GM20000 (cell line): ENCODE results near the gene GCC2.
"Not testable (repeated sequence)": the region's sequence is repeated elsewhere in the genome, so short reads cannot be mapped to it uniquely, and the experiment has no call there.

ENCODE experiments used
- DNase-seq: peaks from one replicate; pipeline ENCODE4 v3.0.0; 2012; ENCODE audit warnings: low spot score
- TF ChIP-seq, protein P1 (sequence below): IDR thresholded peaks from 2 replicates; pipeline ENCODE4 v1.5.1; 2012; ENCODE audit warnings: mild to moderate bottlenecking, control low read depth; ENCODE audit errors: extremely low read depth, missing control alignments

The GCC2 gene

GRCh38 chr2:108459441-108459840 lies 10.4 kb downstream of the GCC2 start:
- TF ChIP-seq, protein P1, sequence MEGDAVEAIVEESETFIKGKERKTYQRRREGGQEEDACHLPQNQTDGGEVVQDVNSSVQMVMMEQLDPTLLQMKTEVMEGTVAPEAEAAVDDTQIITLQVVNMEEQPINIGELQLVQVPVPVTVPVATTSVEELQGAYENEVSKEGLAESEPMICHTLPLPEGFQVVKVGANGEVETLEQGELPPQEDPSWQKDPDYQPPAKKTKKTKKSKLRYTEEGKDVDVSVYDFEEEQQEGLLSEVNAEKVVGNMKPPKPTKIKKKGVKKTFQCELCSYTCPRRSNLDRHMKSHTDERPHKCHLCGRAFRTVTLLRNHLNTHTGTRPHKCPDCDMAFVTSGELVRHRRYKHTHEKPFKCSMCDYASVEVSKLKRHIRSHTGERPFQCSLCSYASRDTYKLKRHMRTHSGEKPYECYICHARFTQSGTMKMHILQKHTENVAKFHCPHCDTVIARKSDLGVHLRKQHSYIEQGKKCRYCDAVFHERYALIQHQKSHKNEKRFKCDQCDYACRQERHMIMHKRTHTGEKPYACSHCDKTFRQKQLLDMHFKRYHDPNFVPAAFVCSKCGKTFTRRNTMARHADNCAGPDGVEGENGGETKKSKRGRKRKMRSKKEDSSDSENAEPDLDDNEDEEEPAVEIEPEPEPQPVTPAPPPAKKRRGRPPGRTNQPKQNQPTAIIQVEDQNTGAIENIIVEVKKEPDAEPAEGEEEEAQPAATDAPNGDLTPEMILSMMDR, result no peak
- no peak for DNase-seq

DNA sequence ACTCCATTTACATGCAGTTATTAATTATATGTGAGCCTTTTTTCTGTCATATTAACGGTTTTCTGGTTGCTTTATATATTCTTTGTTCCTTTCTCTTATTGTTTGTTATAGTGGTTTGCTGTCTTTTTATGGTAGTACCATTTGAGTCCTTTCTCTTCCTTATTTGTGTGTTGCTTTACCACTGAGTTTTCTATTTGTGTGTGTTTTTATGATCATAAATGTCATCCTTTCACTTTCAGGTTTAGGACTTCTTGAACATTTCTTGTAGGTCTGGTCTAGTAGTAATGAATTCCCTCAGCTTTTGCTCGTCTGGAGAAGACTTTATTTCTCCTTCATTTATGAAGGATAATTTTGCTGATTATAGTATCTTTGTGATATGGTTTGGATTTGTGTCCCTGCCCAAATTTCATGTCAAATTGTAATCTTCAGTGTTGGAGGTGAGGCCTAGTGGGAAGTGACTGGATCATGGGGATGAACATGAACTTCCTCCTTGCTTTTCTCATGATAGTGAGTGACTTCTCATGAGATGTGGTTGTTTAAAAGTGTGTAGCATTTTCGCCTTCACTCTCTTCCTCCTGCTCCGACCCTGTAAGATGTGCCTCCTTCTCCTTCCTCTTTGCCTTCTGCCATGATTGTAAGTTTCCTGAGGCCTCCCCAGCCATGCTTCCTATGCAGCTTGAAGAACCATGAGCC lies 11.5 kb downstream of the GCC2 start:
- TF ChIP-seq, protein P1, result no peak
- peak; percentile 7 for DNase-seq

GRCh38 chr2:108477099-108477498 lies 28.1 kb downstream of the GCC2 start:
- TF ChIP-seq, protein P1, result no peak

GRCh38 chr2:108485253-108485652 lies 36.2 kb downstream of the GCC2 start:
- TF ChIP-seq, protein P1, result no peak
- no peak for DNase-seq

More at GRCh38 chr2:108477099-108477498, 28.1 kb downstream of the GCC2 start:
- no peak for DNase-seq

- TF ChIP-seq, protein P1, result no peak
- DNase-seq, result no peak
These were observed 41.6 kb downstream of the GCC2 start for GRCh38 chr2:108490506-108491122.

GRCh38 chr2:108491848-108492247 lies 42.8 kb downstream of the GCC2 start:
- TF ChIP-seq, protein P1, result no peak
- no peak for DNase-seq

DNA sequence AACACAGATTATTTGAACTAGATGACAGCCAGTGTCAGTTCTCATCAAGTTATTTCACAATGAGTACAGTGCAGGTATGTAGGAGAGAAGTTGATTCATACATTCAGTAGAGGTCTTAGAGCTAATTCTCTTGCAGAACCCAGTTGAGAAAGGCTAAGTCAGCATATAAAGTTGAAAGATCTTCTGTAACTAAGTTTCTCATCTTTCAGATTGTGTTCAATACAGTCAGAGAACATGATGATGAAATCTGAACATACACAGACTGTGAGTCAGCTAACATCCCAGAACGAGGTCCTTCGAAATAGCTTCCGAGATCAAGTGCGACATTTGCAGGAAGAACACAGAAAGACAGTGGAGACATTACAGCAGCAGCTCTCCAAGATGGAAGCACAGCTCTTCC lies 43.4 kb downstream of the GCC2 start:
- no peak for DNase-seq

DNA sequence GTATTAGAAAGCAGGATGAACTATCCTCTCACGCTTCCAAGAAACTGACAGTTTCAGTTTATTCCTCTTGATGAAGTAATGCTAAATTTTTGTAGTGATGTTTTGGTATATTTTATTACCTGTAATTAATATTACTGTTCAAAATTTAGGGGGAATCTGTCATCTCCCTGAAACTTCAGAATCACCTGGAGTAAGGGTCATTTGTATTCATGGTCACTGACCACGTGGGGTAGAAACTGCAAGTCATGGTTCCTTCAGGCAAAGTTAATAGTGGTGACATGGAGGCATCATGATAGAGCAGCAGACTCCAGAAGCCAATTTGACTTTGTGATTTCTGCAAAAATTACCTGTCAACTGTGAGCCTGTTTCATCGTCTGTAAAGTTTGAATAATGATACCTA lies 47.2 kb downstream of the GCC2 start:
- not testable (repeated sequence) for DNase-seq

More for the DNA sequence above, 43.4 kb downstream of the GCC2 start:
- TF ChIP-seq, protein P1, result no peak

DNA sequence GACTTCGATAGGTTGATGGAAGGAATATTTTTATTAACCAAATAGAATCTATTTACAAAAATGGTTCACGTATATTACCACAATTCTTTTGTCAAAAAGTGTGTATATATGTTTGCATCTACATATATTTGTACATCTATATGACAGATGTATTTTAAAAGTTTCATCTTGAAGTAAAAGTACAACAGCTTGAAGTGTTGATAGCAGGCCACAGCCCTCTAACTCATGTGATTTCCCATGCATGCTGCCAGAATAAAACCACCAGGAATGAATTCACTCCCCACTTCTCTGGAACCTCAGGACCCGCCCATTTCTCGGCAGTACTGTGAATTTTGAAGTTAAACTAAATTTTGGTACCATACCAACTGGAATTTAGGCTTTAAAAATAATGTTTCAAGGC lies 58.6 kb downstream of the GCC2 start:
- not testable (repeated sequence) for DNase-seq

DNA sequence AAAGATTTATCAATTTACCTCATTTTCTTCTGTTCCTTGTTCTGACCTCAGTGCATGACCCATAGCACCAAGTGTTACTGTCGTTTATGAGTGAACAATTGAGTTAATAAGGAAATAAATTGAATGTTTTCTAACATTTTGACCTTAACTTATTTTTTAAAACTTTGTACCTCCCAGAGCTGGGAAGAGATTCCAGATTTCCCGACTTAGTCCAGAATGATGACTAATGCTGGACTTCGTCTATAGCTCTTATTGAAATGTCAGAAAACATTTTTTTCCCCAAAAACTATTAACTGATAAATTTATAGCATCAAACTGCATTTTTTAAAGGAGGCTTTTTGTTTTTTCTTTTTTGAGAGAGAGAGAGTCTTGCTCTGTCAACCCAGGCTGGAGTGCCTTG lies 63.4 kb downstream of the GCC2 start:
- not testable (repeated sequence) for DNase-seq

GRCh38 chr2:108514478-108514877 lies 65.5 kb downstream of the GCC2 start:
- DNase-seq, result not testable (repeated sequence)

DNA sequence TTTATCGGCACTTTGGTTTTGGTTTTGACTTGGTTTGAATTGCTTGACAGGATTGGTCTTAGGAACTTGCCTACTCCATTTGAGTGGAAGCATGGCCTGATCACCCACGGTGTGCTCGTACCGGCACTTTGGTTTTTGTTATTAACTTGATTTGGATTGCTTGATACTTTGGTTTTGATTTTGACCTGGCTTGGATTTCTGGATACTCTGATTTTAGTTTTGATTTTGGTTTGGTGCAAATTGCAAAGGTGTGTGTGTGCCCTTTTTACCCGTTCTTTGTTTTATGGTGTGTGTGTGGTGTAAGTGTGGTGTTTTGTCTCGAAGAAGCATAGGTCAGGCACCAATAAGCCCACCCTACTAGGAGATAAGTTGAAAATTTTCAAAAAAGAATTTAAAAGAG lies 75.7 kb downstream of the GCC2 start:
- not testable (repeated sequence) for DNase-seq
